Activated gamma-delta T cell (primary cell): ENCODE measurements around the gene HIVEP3.
"Not testable (repeated sequence)": the region's sequence is repeated elsewhere in the genome, so short reads cannot be mapped to it uniquely, and the experiment has no call there.

Experiments
- DNase-seq: peaks from one replicate; lab custom pipeline; 2025; lab: John Stamatoyannopoulos, UW

HIVEP3 gene

DNA sequence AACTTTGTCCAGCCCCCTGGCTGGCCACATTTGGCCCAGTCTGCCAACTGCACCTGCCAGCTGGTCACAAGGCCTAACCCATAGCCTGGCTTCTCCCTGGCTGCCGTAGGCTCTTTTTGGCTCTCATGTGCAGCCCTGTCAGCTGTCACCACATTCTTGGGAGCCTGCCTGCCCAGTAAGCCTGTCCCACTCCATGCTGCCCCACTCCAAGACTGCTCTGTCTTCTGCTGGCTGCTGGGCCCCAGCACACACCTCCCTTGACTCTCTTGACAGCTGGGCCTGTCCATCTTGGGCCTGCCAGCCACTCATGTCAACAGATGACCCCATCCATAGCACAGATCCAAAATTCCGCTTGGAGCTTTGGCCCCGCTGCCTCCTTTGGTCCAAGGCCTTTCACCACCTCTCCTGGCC, 360.0 kb downstream of the HIVEP3 start:
- DNase-seq = no peak

DNA sequence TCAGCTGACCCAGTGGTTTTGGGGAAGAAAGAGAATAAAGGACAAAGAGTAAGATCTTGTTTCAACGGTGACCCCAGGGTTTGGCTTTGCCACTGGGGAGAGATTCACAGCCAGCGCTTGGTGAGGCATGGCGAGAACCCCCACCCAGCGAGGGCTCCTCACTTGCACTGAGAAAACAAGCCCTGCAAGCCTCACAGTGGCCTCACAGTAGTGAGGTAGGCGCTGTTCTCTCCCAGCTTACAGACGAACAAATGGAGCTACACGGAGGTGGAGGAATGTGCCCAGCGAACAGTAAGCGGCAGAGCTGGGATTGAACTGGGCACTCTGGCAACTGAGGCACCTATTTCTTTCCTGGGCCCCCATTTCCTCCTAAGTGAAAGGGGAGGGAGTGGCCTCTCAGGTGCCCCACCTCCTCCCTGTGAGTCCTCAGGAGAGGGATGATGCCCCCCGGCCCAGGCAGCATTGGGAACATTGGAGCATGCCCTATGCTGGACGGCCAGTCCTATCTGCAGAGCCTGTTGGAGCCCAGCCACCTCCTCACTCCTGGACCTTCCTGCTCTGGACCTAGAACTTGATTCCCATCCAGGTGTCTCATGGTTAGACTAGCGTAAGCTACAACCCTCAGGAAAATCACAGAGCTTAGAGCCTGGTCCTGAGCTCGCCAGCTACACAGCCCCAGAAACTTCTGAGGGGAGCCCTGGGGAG, 360.8 kb downstream of the HIVEP3 start:
- no peak for DNase-seq

DNA sequence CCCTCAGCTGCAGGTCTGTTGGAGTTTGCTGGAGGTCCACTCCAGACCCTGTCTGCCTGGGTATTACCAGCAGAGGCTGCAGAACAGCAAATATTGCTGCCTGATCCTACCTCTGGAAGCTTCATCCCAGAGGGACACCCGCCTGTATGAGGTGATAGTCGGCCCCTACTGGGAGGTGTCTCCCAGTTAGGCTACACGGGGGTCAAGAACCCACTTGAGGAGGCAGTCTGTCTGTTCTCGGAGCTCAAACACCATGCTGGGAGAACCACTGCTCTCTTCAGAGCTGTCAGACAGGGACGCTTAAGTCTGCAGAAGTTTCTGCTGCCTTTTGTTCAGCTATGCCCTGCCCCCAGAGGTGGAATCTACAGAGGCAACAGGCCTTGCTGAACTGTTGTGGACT, 364.0 kb downstream of the HIVEP3 start:
- not testable (repeated sequence) for DNase-seq

DNA sequence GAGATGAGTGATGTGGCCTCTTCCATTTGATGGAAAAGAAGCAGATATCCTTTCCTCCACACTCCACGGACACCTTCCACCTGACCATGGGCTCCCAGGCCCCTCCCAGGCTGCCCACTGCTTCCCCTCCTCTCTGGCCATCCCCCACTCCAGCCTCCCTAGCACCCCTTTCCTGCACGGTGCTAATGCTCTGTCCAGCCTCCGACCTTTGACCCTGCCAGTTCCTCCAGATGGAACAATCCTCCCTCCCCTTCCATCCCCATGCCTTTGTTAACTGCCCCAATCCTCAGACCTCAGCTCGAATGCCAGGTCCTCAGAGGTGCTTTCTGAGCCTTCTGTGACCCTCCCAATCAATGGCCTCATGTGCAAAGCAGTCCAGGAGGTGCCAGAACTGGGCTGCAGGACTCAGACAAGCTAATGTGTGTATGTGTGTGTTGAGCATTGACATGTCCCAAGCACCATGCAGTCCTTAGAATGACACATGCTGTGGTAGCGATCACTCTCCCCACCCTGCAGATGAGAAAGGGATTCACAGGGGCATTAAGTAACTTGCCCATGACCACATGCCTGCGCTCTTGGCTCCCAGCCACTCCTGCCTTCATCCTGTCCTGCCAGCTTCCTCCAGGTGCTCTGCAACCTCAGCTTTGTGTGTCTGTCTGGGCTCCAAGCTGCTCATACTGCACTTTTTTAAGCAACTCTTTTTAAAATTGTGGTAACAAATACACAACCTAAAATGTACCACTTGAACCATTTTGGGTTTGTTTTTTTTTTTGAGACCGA, 370.8 kb downstream of the HIVEP3 start:
- no peak for DNase-seq

DNA sequence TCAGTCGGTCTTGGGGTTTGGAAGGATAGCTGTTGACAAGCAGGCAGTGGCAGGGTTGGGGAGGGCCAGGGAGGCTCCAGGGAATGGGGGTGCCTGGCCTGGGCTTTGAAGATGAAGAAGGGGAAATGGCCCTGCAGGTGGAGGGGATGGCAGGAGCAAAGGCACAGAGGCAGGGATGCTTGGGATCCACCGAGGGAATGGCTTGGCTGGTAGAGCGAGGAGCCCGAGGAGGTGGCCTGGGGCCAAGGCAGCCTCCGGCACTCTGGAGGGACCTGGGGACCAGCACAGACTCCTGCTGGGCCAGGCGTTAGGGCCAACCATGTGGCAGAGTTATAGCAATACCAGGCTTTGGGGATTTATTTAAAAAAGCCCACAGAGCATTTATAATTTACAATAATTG, 371.4 kb downstream of the HIVEP3 start:
- DNase-seq = no peak

DNA sequence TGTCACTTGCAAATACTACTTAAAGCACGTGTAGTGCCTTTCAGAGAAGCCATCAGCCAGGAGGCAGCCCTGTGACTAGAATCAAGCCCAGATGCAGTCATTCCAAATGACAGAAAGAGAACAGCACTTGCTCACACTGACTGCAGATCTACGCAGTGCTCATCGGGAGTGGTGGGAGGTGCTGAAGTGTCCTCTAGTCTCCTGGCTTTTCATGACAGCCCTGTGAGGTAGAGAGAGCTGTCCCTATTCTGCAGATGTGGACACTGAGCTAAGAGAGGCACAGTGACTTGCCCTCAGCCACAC, 371.9 kb downstream of the HIVEP3 start:
- DNase-seq = no peak

DNA sequence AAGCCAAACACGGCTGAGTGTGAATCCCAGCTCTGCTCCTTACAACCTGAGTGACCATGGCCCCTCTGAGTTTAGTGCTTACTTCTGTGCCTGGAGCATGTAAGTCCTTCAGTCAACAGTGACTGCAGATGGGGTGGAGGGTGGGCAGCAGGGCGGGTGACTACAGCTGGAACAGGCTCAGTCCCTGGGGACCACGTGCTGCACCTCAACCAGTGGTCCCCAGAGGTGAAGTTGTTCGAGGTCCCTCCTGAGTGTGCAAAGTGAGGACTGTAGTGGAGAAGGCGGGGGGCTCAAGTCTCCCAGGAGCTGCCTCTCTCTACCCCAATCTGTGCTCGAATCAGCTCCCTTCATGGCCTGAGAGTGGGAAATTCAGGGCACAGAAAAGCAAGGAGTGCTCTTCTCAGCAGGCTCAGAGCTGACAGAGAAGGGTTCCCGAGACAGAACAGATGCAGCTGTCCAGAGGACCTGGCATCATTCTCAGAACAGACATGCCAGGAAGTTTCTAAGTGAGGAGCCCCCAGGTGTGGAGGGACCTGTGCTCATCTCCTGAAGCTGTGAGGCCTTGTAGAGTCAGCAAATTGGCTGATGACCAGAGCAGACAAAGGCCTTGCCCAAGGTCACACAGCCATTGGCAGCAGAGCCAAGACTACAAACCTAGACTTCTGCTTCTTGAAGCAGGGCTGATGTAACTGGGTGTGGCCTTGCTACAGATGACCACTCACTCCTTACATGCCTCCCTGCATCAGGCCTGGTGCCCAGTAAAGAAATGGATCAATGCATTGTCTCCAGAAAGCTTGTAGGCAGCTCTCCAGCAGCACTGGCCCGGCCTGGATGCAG, 372.5 kb downstream of the HIVEP3 start:
- DNase-seq = no peak

DNA sequence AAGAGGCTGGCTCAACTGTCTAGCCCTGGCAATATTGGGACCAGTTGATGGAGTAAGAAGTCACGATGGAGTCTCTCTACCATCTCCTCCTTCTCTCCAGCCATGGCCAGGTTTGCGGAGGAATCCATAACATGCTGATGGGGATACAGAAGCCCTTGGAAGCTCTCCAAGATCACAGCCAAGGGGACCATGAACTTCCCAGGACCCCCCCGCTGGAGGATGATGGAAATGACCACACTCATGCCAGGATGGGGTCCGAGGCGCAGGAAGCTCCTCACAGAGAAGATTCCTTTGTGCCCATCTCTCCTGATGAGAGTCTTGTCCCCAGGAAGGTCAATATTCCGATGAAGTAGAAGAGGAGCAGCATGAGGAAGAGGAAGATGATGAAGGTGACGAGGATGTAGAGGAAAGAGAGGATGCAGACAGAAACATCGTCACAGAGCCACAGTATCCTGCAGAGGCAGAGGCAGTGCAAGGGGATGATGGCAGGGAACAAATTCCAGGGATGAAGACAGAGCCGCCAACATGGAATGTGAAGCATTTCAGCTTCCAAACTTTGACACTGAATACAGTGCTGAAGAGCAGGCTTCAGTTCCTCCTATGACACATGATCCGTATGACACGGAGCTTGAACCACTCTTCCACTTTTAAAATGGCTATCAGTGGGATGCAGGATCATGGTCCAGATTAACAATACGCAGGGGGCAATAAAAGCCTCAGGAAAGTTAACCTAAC, 376.4 kb downstream of the HIVEP3 start:
- no peak for DNase-seq

DNA sequence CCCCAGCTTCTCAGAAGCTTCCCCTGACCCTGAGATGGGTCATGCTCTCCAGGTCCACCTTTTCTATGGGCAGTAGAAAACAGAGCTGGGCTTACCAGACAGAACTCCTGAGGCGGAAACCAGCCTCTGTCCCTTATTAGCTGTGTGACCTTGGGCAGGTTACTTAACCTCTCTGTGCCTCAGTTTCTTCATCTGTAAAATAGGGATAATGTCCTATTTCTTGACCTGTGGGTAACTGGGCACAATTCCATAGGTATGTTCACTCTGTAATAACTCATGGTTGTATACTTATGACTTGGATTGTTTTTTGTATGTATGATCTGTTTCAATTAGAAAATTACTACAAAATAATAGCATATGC, 377.1 kb downstream of the HIVEP3 start:
- no peak for DNase-seq

DNA sequence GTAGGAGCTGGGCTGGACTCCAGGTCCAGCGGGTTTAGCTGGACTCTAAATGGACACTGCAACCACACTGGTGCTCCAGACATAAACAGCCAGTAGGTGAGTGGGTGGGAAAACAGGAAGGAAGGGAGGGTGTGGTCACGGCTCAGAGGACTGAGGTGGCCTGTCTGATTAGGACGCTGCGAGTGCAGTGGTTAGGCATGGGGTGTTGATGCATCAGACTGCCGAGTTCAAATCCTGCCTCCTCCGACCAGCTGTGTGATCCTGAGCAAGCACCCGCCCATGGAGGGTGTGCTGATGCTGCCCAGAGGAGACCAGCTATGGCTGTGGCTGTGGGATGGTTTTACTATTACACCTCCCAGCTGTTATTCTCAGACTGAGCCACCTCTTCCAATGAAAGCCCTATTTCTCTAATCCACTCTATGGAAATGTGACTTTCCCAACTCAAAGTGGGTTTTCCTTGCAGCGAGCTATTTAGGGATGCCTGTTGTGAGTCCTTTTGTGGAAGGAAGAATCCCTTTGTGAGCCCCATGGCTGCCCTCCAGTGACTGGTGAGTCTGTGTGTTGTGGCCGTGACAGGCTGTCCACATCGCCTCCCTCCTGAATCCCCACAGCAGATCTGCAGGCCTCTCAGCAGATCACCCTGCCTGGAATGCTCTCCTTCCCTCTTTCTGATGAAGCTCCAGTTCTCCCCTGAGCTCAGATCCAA, 377.7 kb downstream of the HIVEP3 start:
- DNase-seq = no peak

DNA sequence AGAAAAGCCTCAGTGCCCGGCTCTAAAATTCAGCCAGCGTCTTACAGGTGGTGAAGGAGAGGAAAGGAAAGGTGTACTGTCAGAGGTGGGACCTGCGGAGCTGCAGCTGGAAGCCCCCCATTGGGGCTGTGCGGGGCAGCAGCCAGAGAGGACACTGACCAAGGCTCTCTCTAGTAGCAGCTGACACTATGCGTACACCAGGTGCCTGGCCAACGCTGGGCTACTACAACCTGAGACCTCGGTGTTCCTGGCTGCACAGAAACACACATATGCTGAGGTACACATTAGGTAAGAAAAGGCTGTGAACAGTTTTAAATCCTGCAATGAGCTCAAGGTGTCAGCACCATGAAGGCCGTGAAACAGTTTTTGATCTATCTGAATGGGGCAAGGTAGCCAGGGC, 378.7 kb downstream of the HIVEP3 start:
- no peak for DNase-seq

DNA sequence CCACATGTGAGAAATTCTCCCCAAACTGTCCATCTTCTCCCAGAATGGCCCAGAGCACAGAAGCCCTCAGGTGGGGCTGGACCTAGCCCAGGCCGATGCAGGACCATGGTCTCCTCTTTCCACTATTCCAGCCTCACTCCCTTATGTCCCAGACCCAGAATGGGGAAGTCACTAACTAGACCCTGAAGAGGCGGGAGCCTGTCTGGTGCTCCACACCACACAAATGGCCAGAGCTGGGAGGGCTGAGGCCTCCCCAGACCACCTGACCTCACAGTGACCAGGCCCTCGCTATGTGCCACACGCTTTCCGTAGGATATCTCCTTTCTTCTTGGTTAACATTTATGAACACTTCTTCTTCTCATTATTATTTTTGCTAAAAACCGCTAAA, 379.3 kb downstream of the HIVEP3 start:
- DNase-seq = no peak

DNA sequence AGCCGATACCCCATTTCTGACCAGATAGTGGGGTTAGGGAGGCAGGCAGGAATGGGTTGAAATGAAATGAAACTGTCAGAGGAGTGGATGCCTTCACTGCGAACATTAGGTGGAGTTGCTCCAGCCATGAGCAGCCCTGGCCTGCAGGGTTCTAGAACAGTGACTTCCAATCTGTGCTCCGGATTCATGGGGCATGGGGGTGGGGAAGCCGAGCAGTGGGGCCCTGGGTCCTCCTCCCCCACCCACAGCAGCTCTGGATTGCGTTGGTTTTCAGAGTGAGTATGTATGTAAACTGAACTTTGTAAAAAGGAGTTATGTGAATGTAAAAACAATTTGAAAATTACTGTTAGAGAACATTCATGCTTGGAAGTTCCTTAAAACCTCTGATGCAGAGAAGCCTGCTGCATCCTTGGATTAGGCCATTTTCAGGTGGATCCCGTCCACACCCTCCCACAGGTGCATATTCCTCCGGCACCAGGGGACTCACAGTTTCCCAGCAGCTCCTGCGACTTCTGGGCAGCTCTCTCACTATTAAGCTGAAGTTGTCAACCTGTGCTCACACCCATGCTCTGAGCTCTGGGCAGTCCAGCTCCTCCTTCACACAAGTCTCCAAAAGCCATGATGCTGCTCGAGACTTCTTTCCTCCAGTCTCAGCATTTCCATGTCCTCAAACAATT, 379.8 kb downstream of the HIVEP3 start:
- no peak for DNase-seq

DNA sequence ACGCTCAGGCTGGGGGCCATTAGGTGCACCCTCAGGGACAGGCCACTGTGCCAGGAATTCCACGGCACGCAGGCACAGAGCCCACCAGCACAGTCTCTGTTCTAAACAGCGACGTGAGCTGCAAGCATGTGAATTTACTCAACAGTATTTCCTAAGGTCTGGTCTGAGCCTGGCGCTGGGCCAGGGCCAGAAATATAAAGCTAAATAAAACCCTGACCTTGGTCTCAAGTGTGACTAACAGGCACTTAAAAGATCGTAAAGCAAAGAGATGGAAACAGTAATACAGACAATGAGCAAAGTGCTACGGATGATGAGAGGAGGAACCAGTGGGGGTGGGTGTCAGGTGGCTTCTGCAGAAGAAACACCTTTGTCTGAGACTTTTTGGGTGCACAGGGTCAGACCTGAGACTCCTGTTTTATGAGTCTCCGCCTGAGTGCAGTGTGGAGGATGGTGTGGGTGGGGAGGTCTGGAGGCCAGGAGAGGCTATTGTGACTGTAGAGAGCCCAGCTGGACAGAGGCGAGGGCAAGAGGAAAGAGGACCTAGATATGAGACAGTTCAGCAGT, 380.9 kb downstream of the HIVEP3 start:
- no peak for DNase-seq

DNA sequence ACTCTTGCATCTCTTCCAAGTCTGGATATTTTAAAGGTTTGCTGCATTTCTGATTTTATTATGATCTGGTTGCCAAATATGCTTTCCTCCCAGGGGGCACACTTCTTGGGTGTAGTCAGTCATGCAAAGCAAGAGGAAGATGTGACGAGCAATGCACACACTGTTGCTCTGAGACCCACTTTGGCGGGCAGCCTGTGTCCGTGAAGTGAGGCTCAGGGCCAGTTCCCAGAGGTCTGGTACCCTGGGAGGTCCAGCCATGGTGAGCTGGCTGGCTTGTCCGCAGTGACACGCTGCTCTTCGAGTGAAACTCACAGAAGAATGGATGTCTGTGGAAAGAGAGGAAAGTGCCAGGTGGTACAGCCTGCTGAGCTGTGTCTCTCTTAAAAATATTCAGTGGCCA, 381.5 kb downstream of the HIVEP3 start:
- DNase-seq = no peak

DNA sequence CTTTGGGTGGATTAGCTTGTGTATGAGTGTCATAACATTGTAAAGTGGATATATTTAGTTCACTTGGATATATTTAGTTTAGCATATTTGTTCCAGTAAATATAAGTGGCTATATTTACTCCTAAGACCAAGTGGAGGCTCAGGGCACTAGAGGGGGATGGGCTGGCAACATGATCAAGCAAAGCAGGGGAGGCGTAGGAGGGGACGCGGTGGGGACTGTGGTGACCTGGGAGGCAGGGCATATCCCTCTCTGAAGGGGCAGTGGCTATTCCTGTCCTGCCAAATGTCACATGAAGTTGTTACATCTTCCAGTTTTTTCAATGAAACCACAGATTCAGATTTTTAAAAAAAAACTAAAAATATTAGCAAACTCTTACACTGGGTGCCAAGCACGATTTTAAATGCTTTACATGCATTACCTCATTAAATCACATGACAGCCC, 382.3 kb downstream of the HIVEP3 start:
- DNase-seq = no peak

DNA sequence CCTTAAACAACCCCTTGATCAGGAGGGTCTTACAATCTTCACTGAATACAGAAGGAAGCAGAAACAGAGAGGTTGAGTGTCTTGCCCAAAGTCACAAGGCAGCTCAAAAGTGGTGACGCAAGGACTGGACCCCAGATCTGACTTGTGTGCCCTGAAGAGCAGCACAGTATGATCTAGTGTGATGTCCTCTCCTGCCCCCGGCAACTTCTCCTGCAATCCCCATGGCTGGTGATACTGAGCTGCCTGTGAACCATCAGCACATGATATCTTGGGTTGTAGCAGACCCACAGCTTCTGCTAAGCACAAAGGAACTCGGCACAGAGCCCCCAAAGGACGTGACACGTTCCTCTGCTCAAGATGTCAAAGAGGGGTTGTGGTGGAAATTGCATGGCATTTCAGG, 383.0 kb downstream of the HIVEP3 start:
- no peak for DNase-seq

DNA sequence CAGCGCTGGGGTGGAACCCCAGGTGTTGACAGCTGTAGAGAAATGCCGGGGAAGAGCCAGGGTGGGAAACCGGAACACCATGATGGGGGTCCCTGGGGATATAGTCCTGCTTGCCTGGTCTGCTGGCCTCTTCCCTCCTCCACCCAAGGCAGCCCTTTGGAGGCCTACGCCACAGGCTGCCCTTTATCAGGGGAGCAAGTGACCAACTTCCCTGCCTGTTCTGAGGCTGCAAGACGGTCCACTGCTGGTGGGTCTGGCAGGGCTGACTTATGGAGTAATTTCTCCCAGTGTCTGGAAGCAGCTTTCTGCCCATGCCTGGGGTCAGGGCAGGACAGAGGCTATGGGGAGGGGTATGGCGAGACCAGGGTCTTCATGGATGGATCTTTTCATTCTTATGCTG, 383.4 kb downstream of the HIVEP3 start:
- DNase-seq = no peak

DNA sequence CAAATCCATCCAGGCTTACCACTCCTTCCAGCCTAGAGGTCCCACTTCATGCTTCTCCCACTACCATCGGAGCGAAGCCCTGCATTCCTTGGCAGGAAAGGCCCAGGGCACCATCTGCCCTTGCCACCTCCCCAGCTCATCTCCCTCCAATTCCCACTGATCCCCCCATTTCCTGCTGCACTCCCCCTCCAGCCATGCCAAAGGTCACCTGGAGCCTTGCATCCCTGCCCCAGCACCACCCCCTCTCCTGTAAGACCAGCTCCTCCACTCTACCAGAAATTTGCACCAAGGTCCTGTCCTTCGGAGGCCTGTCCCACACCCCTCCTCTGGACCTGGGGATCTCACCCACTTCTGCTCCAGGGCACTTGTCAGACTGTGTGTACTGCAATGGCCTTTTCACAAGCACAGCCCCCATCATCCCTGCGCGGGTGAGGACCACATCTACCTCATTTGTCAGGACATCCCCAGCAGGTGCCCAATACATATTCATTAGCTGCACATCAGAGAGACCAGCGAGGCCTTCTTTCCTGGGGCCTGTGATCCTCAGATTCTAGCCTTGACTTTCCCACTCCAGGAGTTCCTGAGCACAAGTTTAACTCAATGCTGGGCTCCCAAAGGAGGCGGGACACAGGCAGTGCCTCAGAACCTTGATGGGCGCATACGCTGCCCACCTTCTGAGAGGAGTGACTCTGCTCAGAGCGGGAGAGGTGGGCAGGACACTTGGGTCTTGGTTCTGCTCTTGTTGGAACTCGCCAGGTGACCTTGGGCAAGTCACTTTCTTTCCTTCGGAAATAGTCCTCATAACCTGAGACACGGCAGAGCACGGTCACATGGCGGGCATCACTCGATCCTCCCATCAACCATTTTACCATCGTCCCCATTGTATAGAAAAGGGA, 384.3 kb downstream of the HIVEP3 start:
- no peak for DNase-seq

DNA sequence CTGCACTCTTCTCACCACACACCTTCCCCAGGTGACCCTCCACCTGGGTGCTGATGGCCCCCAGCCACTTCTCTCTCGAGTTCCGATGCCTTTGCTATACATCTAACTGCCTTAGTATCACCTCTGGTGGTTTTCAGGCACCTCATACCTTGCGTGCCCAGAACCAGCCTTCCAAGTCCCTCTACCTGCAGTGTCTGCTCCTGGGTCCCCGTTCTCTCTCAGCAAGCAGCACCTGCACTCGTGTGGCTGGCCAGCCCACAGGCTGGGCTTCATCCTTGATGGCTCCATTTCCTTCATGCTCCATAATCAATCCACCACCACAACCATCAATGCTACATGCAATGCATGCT, 385.0 kb downstream of the HIVEP3 start:
- DNase-seq = no peak
